ENCODE data around the gene PBOV1.

Gene PBOV1

DNA sequence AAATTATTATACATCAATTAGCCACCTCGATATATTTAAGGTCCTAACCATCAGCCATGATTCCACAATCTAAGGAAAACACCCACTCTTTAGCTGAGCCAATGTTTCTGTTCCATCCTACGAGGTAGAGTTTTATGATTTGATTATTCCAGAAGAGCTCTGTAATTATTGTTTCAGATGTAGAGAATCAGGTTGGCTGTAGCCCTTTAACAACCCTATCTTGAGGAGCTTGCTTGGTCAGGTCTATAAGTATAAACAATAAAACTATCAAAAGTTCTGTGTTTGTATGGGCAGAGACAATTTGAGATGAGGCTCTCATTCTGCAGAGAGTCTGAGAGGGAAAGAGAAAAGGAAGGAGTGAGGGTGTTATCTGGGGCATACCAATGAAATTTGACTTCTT lies at the start of gene PBOV1:
TSS of gene PBOV1 (minus strand) at position 43 of the 400 bp plus-strand sequence. CDS start 96 bp downstream, outside the sequence.
- no peak for DNase-seq (ENCODE audit: low read depth in 1 of 2, low spot score in 1 of 2)

DNA sequence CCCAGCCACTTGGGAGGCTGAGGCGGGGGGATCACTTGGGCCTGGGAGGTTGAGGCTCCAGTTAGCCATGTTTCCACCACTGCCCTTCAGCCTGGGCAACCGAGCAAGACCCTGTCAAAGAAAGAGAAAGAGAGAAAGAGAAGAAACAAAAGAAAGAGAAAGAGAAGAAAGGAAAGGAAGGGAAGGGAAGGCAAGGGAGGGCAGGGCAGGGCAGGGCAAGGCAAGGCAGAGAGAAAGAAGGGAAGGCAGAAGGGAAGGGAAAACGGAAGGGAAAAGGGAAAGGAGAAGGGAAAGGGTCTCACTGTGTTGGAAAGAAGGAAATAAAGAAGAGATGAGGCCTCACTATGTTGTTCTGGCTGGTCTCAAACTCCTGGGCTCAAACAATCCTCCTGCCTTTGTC lies 47.8 kb upstream of the PBOV1 start:
- no peak for DNase-seq (ENCODE audit: low read depth in 1 of 2, low spot score in 1 of 2)

DNA sequence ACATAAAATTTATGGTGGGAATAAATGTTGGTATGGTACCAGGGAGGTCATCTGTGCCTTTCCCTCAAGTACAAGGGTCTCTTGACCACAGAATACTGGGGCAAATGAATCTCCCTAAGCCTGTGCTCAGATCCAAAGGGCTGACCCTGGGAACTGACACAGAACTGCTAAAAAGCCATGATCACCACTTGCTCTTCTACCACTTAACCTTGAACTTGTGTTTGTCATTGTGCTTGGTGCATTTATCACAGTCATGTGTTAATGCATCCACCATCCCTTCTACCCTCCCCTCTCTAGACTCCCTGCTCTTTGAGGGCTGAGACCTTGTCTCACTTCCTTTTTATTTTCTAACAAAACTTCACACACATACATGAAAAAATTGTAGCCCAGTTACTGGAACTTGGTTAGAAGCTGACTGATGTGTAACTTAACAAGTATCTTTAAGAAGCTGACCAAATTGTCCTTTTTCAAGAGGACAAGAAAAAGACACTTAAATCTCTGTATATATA lies 46.1 kb upstream of the PBOV1 start:
- no peak for DNase-seq (ENCODE audit: low read depth in 1 of 2, low spot score in 1 of 2)

DNA sequence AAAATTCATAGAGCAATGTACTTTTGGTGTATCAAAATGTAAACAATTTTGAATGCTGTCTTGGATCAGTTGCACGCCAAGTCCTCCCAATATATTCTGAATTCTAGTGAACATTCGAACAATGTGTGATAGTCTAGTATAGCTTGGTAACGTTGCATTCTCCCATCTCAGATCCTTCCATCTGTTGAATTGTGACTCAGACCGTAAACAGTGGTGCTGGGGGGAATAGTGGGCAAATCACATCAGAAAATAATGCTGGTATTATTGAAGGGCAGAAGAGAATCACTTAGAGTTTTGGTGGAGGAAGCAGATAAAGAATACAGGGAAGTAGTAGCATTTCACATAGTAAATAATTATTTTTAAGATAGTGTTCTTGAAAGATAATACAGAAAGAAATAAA lies 45.7 kb upstream of the PBOV1 start:
- no peak for DNase-seq (ENCODE audit: low read depth in 1 of 2, low spot score in 1 of 2)

DNA sequence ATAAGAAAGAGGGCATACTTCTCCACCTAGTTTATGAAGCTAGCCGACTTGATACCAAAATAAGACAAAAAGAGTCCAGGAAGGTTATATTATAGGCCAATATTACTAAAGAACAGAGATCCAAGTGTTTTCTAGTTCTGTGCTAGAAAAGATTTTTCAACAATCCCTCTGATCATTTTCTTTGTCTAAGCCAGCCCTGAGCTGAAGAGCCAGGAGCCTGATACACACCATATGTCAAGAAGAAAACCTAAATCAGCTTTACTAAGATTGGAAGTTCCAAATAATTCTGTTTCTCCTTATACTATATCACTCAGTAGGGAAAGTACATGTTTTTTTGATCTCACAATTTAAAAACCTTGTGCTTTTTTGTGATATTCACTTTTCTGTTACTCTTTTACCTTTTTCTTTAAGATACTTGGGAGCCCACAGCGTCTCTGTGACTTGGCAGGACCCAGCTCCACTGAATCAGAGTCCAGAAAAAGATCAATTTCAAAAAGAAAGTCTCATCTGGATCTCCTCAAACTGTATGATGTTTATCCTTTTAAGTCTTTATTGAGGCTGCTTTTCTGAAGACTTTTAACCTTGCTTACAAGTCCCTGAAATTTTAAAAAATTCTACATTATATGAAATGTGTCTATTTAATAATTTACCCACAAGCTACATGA lies 43.0 kb upstream of the PBOV1 start:
- DNase-seq (ENCODE audit: low read depth in 1 of 2, low spot score in 1 of 2), result no peak

DNA sequence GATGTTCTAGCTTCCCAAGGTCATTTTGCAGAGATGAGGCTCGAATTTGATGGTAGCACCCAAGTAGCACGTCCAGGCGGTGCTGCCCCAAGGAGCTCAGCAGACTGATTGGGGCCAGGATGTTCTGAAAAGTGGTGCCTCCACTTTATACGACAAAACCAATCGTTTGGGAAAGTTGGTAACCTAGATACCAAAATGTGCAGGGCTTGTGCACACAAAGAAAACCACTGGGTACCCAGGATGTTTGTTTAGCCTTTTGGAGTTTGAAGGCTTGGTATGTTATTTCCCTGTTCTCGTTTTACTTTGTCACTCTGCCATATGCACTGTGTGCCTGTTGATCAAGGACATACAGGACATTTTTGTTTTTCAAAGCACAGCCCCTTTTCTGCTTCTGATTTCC lies 40.7 kb upstream of the PBOV1 start:
- DNase-seq (ENCODE audit: low read depth in 1 of 2, low spot score in 1 of 2), result no peak

DNA sequence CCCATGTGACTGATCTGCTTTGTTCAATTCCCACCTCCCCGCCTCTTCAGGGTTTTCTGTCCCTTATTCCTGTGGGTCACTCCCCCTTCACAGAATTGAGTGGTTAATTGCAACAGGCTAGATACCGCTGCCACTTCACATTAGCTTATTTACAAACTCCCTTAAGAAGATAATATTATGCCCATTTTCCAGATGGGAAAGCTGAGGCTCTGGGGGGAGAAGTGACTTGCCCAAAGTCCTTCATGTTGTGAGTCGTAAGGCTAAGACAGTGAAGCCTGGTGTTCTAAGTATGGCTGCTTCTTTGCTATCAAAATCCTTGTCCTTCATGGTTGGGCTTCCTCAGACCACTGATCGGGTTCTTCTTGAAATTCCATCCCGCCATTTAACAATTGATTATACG lies 39.9 kb upstream of the PBOV1 start:
- no peak for DNase-seq (ENCODE audit: low read depth in 1 of 2, low spot score in 1 of 2)

DNA sequence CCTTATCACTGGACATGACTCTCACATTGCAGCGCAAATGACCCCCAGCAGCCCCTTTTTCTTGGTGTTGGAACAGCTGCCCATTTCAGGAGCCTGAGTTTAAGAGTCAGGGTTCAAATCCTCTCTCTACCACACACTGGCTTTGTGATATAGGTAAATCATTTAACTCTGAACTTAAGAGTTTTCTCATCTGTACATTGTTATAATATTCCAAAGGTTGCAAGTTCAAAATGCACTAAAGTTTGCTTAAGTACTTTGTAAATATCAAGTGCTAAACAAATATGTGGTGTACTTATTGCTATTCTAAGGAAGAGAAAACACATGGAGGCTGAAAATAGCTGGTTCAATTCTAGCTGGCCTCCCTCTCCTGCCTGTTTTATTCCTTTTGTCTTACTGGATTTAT lies 39.3 kb upstream of the PBOV1 start:
- no peak for DNase-seq (ENCODE audit: low read depth in 1 of 2, low spot score in 1 of 2)

DNA sequence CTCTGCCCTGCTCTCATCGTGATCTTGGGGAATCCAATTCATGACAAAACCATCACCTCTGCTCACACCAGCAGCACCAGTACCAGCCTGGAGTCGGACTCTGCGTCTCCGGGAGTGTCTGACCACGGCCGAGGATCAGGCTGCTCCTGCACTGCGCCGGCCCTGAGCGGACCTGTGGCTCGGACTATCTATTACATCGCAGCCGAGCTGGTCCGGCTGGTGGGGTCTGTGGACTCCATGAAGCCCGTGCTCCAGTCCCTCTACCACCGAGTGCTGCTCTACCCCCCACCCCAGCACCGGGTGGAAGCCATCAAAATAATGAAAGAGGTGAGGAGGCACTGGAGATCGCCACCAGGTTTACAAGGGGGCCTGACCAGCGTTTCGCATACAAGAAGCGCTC lies 37.2 kb upstream of the PBOV1 start:
- DNase-seq (ENCODE audit: low read depth in 1 of 2, low spot score in 1 of 2), result no peak

DNA sequence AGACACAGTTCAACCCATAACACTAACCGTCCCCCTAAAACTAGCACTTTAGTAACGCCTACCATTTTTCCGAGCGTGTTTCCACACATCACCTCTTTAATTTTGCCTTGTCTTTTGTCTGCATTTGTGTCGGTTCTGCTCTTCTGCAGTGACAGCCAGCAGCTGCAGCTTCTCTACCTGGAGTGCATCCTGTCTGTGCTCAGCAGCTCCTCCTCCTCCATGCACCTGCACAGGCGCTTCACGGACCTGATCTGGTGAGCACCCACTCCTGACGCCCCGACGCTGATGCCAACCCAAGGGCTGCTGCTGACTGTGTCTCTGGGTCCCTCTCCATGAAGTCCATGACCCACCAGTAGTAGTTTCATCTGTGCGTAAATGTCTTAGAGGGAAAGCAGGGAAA lies 35.4 kb upstream of the PBOV1 start:
- no peak for DNase-seq (ENCODE audit: low read depth in 1 of 2, low spot score in 1 of 2)

DNA sequence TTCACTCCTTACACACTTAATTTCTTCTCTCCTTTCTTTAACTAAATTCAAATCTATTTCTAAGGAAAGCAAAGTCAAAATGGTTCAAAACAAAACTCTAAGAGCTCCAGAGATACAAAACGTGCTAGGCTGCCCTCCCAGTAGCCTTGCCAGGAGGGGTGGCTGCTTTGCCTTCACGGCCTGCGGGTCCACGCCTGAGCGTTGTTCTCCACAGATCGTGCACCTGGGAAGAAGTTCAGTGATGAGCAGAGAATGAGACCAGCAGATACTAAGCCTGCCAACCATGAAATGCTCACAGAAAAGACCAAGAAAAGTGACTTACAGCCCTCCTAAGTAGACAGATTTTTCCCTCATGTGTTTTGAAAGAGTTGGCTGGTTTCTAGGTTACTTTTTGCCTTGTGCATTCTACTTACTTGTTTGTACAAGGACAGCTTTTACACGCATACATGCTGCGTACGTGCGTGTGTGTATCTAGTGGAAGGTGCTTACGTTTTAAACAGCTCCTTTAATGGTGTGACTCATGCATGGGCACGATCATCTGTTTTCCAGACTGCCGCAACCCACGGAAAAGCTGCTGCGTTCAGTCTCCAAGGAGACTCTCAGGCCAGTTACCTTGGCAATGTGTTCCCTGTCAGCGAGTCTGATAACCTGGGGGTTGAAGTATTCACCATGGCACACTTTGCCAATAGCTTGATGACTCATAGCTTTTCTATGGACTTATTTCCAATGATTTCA lies 32.4 kb upstream of the PBOV1 start:
- no peak for DNase-seq (ENCODE audit: low read depth in 1 of 2, low spot score in 1 of 2)

DNA sequence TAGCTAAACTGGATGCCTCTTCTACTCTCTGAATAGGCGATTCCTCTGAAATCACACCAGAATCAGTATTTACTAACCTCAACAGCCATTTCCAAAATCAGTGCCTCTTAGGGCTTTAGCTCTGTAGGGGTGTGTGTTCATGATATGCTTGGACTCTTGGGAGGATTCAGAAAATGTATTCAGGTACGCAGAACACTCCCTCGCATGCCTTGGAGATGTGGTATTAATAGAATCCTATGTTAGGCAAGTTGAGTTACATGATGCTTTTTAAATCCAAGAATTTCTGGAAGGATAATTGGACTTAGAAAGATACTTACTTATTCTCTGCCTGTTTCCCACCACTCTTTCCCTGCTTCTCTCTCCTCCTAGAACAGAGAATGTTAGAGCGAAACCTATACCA lies 31.8 kb upstream of the PBOV1 start:
- DNase-seq (ENCODE audit: low read depth in 1 of 2, low spot score in 1 of 2), result no peak

DNA sequence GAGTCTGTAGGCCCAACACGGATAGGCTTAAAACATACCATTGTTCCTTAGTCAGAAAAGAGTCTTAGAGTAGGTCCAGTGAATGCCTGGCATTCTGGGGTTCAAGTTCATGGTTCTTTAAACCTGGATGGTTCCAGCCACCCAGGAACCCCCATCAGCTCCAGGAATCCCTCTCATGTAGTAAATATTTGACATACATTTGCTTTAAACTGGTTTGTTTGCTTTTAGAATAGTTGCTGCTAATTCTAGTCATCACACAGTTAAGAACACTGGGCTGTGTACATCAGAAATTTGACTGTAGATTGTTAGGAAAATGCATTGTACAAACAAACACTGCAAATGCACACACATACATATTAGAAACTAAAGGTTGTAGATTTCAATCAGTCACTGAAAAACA lies 30.6 kb upstream of the PBOV1 start:
- DNase-seq (ENCODE audit: low read depth in 1 of 2, low spot score in 1 of 2), result no peak

DNA sequence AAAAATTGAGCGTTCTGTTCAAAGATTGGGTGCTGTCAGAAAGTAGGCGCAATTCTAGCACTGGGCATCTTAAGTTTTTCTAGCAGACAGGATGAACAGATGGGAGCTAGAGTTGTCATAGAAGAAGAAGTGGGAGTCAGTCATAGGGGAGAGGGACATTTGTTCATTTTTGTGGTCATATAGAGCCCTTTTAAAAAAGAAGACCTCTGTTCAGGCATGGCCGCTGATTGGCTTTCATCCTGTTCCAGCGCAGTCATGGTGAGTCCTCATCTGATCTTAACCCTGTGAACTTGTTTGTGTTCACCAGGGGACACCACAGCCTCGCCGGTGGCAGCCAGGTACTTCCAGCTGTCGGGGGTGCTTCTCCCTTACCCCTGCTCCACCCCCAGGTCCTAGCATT lies 29.7 kb upstream of the PBOV1 start:
- no peak for DNase-seq (ENCODE audit: low read depth in 1 of 2, low spot score in 1 of 2)

DNA sequence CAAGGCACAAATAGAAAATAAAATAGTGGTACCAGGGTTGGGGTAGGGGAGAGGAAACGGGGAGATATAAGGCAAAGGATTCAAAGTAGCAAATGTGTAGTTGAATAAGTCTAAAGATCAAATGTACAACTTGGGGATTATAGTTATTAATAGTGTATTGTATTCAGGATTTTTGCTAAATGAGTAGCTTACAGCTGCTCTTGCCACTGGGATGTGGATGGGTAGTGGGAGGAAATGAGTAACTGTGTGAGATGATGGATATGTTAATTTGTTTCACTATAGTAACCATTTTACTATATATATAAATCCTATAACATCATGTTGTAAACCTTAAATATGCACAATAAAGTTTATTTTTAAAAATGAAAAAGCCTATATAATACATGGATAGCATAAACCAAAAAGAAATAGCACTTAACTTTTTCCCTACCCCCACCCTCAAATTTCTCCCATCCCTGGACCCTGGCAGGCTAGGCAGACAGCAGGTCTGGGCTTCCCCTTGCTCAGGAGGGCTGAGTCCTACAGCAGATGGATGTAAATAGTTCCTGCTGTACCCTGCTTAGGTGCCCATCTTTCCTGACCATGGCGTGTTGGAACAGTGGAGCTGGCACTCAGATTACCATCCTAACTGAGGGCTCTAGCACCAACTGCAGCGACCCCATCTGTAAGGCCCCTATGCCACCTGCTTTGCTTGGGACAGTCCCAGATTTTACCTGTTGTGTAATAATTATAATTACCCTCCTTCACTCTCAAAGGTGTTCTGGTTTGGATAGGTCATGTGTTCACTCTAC lies 28.6 kb upstream of the PBOV1 start:
- DNase-seq (ENCODE audit: low read depth in 1 of 2, low spot score in 1 of 2), result no peak

DNA sequence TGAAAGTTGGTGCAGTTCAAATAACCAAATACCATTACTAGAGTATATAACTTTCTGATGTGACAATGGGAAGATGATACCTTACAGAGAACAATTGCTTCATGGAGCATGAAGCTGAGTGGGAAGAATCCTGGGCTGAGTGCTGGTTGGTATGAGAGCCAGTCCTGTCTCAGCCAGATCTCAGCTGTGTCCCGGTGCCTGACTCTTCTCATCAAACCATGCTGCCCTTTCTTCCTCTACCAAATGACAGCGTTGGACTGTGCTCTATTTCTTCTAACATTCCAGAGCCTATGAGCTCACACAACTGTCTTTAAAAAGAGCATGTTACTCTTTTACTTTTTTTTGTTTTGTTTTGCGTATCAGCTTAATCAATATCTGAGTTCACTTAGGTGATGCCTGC lies 27.5 kb upstream of the PBOV1 start:
- no peak for DNase-seq (ENCODE audit: low read depth in 1 of 2, low spot score in 1 of 2)

DNA sequence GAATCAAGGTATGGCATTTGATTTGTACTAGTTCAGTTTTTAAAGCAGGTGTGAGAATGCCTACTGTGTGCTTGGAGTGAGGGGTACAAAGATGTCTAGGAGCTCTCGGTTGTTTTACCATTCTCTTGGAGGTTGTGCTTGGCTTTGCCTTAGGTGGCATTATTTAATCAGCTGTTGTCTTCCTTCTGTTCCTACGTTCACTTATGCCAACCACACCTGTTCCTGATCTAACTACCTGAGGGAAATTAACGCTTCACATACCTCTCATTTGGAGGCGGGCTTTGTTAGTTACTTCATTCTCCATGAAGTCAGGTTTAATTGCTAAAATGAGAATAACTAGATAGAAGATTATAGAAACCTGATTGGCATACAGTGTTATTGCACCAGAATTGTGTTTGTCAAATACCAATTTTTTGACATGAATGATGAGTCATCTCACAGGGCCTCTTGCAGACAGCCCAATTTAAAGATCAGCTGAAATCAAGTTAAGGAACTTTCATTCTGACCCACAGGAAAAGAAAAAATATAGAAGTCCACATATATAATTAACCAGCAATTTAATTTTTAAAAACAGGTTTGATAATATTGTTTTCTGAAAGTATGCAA lies 24.8 kb upstream of the PBOV1 start:
- no peak for DNase-seq (ENCODE audit: low read depth in 1 of 2, low spot score in 1 of 2)

DNA sequence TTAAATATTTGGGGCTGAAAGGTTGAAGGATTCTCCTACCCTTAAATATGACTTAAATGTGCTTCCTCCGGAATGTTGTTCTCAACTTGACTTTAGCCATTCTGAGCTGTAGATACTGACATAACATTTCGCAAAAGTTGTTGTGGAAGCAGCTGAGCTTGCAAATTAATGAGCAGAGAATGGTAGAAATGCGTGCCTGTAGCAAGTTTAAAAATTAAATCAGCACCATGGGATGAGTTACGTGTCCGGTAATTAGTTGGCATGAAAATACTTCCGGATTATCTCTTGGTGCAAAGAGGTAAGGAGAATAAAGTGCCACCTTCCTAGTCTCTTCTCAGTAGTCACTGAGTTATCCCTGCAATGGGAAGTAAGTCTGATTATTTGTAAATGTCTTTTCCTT lies 23.6 kb upstream of the PBOV1 start:
- no peak for DNase-seq (ENCODE audit: low read depth in 1 of 2, low spot score in 1 of 2)

DNA sequence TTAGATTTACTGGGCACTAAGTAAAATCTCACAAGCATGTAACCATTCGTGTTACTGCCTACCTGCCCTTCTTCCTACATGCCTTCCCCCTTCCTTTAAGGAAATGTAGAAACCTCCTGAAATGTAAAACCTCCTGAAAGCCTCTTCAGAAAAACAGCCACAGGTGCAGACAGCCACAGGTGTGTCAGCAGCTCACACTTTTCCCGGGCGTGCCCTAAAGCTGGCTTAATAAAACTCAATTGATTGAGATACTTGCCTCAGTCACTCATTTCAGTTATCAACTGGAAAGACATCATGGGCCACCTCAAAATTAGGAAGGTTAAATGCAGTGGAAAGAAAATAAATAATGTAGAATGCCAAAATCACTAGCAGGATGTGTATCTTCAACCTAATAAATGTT lies 23.1 kb upstream of the PBOV1 start:
- DNase-seq (ENCODE audit: low read depth in 1 of 2, low spot score in 1 of 2), result no peak

DNA sequence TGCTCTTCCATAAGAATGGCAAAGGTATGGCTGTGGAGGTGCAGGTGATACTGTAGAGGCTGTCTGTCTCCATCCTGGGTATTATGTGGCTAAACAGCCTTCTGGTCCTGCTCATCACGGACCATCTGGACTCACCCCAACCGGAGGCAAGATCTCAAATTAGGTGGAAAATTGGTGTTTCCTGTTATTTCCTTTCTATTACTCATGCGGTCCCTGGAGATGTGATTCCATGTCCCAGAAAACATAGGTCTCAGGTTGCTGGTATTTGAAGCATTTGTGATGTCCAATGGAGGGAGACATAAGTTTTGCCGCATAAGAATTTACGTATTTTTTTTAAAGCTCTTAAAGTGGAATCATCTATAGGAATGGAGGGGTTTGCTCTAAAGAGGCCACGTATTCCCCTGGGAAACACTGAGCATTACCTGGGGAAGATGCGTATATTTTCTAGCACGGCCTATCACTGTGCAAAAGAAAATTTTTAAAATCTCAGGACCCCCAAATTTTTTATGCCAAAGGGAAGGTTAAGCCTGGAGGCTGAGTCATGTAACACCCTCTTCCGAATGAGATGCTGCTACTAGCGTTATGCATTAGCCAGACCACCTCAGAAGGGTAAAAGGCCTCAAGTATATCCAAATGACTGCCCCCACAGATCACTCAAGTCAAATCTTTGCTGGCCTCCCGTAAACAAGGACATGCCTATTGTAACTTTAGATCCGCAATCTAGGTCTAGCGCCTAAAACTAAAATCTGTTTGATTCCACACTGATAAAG lies 22.4 kb upstream of the PBOV1 start:
- DNase-seq (ENCODE audit: low read depth in 1 of 2, low spot score in 1 of 2), result no peak

DNA sequence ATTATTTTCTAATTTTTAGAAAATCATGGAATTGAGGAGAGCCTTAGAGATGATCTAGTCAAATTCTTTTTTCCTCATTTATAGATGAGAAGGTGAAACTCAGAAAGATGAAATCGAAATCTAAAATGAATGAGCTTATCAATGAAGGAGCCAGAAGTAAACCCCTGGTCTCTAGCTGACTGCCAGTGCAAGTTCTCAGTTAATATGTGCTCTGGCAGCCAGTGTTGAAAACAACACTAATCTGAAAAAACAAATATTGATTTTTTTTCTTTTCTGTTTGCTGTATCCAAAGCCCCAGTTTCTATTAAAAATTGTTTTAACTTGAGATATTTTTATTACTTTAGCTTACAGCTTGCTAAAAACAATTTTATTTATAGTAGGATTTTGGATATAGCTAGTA lies 21.5 kb upstream of the PBOV1 start:
- DNase-seq (ENCODE audit: low read depth in 1 of 2, low spot score in 1 of 2), result no peak

All from stimulated activated CD4-positive, alpha-beta T cell treated with anti-CD3 and anti-CD28 coated beads, Interleukin-15, amount 100 ng/mL, for 1 hour (primary cell).